ENCODE data around the gene PHYHD1. TPM values are rescaled to one million over a fixed set of nuclear protein-coding genes. Genes with fewer than 3 reads are reported as not detected.

The PHYHD1 gene
- total and polyA plus RNA-seq, 2 donors (not counting 3 experiments of a cell fraction or from before 2014, with no cell fraction given): 1.1 to 1.8 TPM

DNA sequence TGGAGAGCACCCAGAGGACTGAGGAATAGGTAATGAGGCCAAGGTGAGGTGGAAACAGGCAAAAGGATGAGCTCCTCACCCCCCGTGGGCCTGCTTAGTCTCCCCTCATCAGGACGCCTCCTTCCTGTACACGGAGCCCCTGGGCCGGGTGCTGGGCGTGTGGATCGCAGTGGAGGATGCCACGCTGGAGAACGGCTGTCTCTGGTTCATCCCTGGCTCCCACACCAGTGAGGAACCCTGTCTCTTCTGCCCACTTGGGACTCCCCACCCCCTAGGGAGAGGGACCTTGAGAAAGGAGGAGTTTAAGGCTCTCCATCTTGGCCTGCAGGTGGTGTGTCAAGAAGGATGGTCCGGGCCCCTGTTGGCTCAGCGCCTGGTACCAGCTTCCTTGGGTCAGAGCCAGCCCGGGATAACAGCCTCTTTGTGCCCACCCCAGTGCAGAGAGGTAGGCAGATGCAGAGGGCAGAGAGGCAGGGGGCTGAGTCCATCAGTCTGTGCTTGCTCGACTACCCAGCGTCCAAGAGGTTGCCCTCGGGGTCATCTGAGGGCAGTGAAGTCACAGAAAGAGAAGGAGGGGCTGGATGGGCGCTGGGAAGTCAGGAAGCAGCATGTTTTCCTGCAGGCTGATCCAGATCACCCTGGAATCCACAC lies 19.6 kb downstream of the PHYHD1 start:
- Histone ChIP-seq H3K9me1 (replicated peaks; ENCODE audit: control insufficient read depth, extremely low read depth, insufficient read depth, low read length) (no peaks in the 10 kb centered on the region), H3K9me3 (replicated peaks; ENCODE audit: control insufficient read depth, insufficient read depth, low read length) (no peaks in the 10 kb centered on the region), H3K4me1 (ENCODE audit: control insufficient read depth, extremely low read depth, insufficient read depth, low read length) (peaks cover 19% of the 10 kb centered on the region), H4K20me1 (replicated peaks; ENCODE audit: control insufficient read depth, extremely low read depth, insufficient read depth, low read length) (no peaks in the 10 kb centered on the region), H3K36me3 (ENCODE audit: control insufficient read depth in 2 of 2, extremely low read depth in 1 of 2, insufficient read depth in 2 of 2, low read length in 2 of 2) (no peaks in the 10 kb centered on the region), H3K9ac (replicated peaks; ENCODE audit: extremely low read depth, insufficient read depth, low read length) (no peak overlapping the region), H3K27me3 (ENCODE audit: control insufficient read depth in 2 of 2, insufficient read depth in 2 of 2, low read length in 2 of 2) (no peaks in the 10 kb centered on the region), H3K4me2 (ENCODE audit: insufficient read depth, low read length) (no peak overlapping the region), H2AFZ (ENCODE audit: low read depth, low read length) (no peak overlapping the region), H3K27ac (ENCODE audit: insufficient read depth, low read depth, low read length) (no peak overlapping the region), H3K4me3 (replicated peaks in 1 of 3; ENCODE audit: insufficient read depth in 1 of 3, low read depth in 1 of 3, low read length in 3 of 3) (no peak overlapping the region), H3K79me2 (ENCODE audit: control insufficient read depth, insufficient read depth, low read length) (no peaks in the 10 kb centered on the region)
- intact Hi-C loops (cut with micrococcal nuclease) (no loop called here), dilution Hi-C loops (cut with MboI; ENCODE audit: extremely low pct_ligation_motif_present, low sequenced_read_pairs) (no loop called here)
- peak; percentile 59 for DNase-seq (ENCODE audit: low read depth, low spot score)
- no TSS peak for BruUV-seq (replicated peaks)
- TF ChIP-seq MYC (IDR thresholded peaks at IDR 0.05; ENCODE audit: low read depth, low read length) (no peak), GATA2 (IDR thresholded peaks at IDR 0.05; ENCODE audit: insufficient read depth, insufficient read length, low read depth, low read length) (no peak), JUN (IDR thresholded peaks at IDR 0.05; ENCODE audit: borderline replicate concordance, insufficient read depth, insufficient read length, low read depth) (no peak), CTCF (IDR thresholded peaks at IDR 0.05; ENCODE audit: extremely low read depth in 1 of 2, insufficient read depth in 1 of 2, low read depth in 1 of 2, low read length in 2 of 2) (no peak), EZH2 (IDR thresholded peaks at IDR 0.05; ENCODE audit: borderline replicate concordance, low read depth, low read length, severe bottlenecking) (no peak), MAX (IDR thresholded peaks at IDR 0.05; ENCODE audit: insufficient read depth, insufficient read length) (no peak)
- ChIA-PET POLR2A (no interaction called here), CTCF (interaction anchor here (1.3 to 2.5 kb wide), 2 partner anchors 11 to 12 kb away, joined by 3 to 8 read pairs; no protein-coding TSS in a partner anchor)
- peak; percentile 86 for FAIRE-seq
